Peyer's patch (tissue), 4 donors: ENCODE results near the gene SBK3.

Source experiments
- CTCF ChIP-seq, 6 experiments: fragments of 450-650 bp in 4 of 6; fragments of 200-600 bp in 2 of 6; sonication (generic) in 1 of 6; IDR thresholded peaks; one replicate each; pipeline ENCODE4 v1.5.1; 2017 to 2019; ENCODE audit warnings: antibody characterized with exemption in 6 of 6, mild to moderate bottlenecking in 3 of 6, moderate library complexity in 1 of 6
- POLR2A ChIP-seq, 2 donors: fragments of 450-650 bp; IDR thresholded peaks; one replicate each; pipeline ENCODE4 v1.5.1; 2017; ENCODE audit warnings: antibody characterized with exemption in 2 of 2, mild to moderate bottlenecking in 2 of 2, moderate library complexity in 2 of 2

GRCh38 chr19:55563261-55563690, 17.9 kb upstream of the SBK3 start:
- TF ChIP-seq POLR2A (IDR thresholded peaks at IDR 0.05) (peak in 1 of 2 donors; percentile 26), CTCF (IDR thresholded peaks at IDR 0.05) (no peak)
